A673 (cell line): Measurements from ENCODE around the gene OGFOD2.

Source experiments
- EZH2 ChIP-seq: fragments of 200-600 bp; sonication (generic); IDR thresholded peaks from 2 replicates; pipeline ENCODE4 v1.6.1; 2017; ENCODE audit warnings: borderline replicate concordance, low read depth, mild to moderate bottlenecking, mixed read lengths, antibody characterized with exemption, low read length; ENCODE audit not compliant: poor library complexity, severe bottlenecking
- TF ChIP-seq, protein P1 (sequence below): fragments of 300-800, 200-600 bp; sonication (generic); conservative IDR thresholded peaks from 2 replicates; pipeline ENCODE4 v1.5.1; 2017; ENCODE audit warnings: low read depth, mild to moderate bottlenecking, antibody characterized with exemption, low read length, moderate library complexity, mixed read lengths

- TF ChIP-seq EZH2 = no peak
- TF ChIP-seq, protein P1, sequence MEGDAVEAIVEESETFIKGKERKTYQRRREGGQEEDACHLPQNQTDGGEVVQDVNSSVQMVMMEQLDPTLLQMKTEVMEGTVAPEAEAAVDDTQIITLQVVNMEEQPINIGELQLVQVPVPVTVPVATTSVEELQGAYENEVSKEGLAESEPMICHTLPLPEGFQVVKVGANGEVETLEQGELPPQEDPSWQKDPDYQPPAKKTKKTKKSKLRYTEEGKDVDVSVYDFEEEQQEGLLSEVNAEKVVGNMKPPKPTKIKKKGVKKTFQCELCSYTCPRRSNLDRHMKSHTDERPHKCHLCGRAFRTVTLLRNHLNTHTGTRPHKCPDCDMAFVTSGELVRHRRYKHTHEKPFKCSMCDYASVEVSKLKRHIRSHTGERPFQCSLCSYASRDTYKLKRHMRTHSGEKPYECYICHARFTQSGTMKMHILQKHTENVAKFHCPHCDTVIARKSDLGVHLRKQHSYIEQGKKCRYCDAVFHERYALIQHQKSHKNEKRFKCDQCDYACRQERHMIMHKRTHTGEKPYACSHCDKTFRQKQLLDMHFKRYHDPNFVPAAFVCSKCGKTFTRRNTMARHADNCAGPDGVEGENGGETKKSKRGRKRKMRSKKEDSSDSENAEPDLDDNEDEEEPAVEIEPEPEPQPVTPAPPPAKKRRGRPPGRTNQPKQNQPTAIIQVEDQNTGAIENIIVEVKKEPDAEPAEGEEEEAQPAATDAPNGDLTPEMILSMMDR = peak; percentile 83
Observed at GRCh38 chr12:122951979-122952892, 22.8 kb upstream of the OGFOD2 start.
